ENCODE data around the gene E2F4. TPM values are rescaled to one million over a fixed set of nuclear protein-coding genes. Genes with fewer than 3 reads are reported as not detected.

E2F4 gene
- total RNA-seq, 1 experiment from 2014 or later, result 114 TPM

GRCh38 chr16:67145746-67146145, 46.2 kb upstream of the E2F4 start:
- no peak overlapping the region for H3K9ac ChIP-seq (ENCODE audit: low read length)
- H4K20me1 ChIP-seq (ENCODE audit: insufficient read depth), result no peaks in the 10 kb centered on the region
- DNase-seq (ENCODE audit: low read depth, low spot score), result no peak
- no TSS peak for BruUV-seq (replicated peaks)
- no peaks in the 10 kb centered on the region for H3K9me3 ChIP-seq (ENCODE audit: control insufficient read depth in 1 of 2, insufficient read depth in 1 of 2, low read depth in 1 of 2, low read length in 2 of 2)
- peaks cover 26 to 52% of the 10 kb centered on the region in 2 experiments for H3K36me3 ChIP-seq (ENCODE audit: control insufficient read depth in 1 of 2, insufficient read depth in 2 of 2, low read length in 2 of 2)
- H3K4me2 ChIP-seq (ENCODE audit: low read length), result no peak overlapping the region
- POLR2A ChIA-PET, result no interaction called here
- H3K27ac ChIP-seq (ENCODE audit: low read depth, low read length), result no peak overlapping the region
- peaks cover 0 to 6% of the 10 kb centered on the region in 2 experiments; a peak in 2 of 4 replicates for H3K4me1 ChIP-seq (ENCODE audit: control insufficient read depth in 1 of 2, insufficient read depth in 2 of 2, low read length in 2 of 2)
- intact Hi-C loops (cut with micrococcal nuclease), result no loop called here
- no peak overlapping the region for H3K4me3 ChIP-seq (replicated peaks in 1 of 2; ENCODE audit: low read depth in 1 of 2, low read length in 2 of 2)
- no peaks in the 10 kb centered on the region for H3K9me2 ChIP-seq (ENCODE audit: insufficient read depth)
- no peak for TF ChIP-seq REST (IDR thresholded peaks at IDR 0.05; ENCODE audit: low read depth)
- no peak for TF ChIP-seq ELF1 (IDR thresholded peaks at IDR 0.05; ENCODE audit: borderline replicate concordance, low read depth)
- no peak for TF ChIP-seq FOSL1 (IDR thresholded peaks at IDR 0.05; ENCODE audit: low read depth)
- no peak for TF ChIP-seq MAX (IDR thresholded peaks at IDR 0.05)
- TF ChIP-seq EZH2phosphoT487 (IDR thresholded peaks at IDR 0.05; ENCODE audit: borderline replicate concordance), result no peak
- TF ChIP-seq POLR2A (IDR thresholded peaks at IDR 0.05; ENCODE audit: borderline replicate concordance, extremely low read depth, insufficient read depth, insufficient read length), result no peak
- TF ChIP-seq ZNF274 (IDR thresholded peaks at IDR 0.05; ENCODE audit: low read depth, low read length), result no peak
- no peak for TF ChIP-seq EZH2 (IDR thresholded peaks at IDR 0.05)
- CTCF ChIA-PET, result no interaction called here
- H2AFZ ChIP-seq (ENCODE audit: low read depth, low read length, poor library complexity, severe bottlenecking), result no peak overlapping the region
- H3K27me3 ChIP-seq (ENCODE audit: insufficient read depth, low read length), result no peaks in the 10 kb centered on the region
- RAD21 ChIA-PET (ENCODE audit: low non-redundant PET in 1 of 2, low total read pairs in 2 of 2, uncharacterized antibody in 2 of 2, unreplicated experiment in 2 of 2), result no interaction called here
- ATAC-seq, result no peak
- no peaks in the 10 kb centered on the region for H3K79me2 ChIP-seq (ENCODE audit: insufficient read depth, low read length)

Data from HCT116 (cell line).